ENCODE measurements around the gene PLA1A.

The PLA1A gene

DNA sequence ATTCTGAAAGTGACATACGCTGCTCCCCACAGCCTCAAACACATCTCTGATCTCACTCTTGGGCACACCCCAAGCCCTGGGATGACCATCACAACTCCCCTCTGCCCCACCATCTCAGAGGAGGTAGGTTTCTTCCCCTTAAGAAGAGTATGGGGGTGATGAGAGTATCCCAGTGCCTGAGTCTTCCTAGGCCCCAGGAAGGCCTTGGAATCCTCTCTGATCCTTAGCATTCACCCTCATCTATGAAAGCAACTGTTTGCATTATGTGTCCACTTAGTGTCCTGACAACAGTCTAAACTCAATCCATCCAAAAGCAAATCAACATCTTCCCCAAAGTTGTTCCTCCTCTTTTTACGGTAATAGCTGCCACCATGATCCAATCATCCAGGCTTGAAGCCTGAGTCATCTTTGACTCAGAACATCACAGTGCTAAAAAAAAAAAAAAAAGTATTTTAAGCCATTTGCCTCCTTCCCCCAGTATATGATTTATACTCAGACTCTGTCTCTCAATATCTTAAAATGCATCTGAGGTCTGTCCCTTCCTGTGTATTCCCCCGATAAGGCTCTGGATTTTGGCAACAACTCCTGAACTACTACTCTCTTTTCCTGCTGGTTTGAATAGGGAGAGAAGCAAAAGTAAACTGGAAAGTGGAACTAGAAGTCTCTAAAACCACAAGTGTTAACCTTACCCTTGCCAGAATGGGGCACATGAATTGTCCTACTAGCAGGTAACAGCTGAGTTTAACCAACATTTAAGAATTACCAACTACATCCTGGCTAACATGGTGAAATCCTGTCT, 40.2 kb downstream of the PLA1A start:
- DNase-seq (ENCODE audit: low read depth): peak; percentile 91

DNA sequence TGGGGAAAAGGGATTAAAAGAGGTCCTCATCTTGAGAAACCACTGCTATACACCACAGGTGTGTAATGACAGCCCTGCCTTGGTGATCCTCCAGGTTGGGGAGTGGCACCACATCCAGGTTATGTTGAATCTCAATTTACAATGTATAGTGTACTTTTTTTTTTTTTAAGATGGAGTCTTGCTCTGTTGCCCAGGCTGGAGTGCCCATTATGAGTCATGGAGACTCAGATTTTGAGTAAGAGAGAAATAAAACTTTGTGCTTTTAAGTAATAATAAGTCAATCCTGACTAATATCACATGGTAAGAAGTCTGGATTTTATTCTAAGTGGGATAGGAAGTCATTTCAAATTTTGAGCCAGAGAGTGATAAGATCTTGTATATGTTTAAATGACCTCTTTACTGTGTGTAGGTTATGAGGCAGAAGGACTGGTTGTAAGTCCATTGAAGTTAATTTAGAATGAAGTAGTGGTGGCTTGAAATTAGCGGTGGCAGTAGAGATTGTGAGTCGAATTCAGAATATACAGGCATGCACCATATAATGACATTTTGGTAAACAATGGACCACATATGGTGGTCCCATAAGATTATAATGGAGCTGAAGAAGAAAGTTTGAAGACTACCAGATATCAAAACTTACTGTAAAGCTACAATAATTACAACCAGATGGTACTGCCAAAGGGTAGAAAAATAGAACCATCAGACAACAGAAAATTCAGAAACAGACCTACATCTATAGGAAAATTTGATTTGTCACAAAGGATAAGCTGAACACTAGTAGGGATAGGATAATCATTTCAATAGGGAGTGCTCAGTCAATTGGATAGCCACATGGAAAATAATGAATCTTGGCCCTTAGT, 42.0 kb downstream of the PLA1A start:
- no peak for DNase-seq (ENCODE audit: low read depth)

DNA sequence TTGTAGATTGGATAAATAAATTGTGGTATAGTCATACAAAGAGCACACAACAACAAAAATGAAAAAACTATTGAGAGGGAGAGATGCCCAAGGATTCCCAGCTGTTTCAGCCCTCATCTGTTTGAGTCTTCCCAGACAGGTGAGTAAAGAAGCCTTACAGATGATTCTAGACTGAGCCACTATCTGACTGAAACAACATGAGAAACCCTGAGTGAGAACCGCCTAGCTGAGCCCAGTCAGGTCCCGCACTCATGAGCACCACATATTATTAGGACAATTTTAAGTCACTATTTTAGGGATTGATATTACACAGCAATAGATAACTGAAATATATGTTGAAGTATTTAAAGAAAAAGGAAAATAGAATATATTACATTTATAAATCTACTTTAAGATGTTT, 43.7 kb downstream of the PLA1A start:
- no peak for DNase-seq (ENCODE audit: low read depth)

DNA sequence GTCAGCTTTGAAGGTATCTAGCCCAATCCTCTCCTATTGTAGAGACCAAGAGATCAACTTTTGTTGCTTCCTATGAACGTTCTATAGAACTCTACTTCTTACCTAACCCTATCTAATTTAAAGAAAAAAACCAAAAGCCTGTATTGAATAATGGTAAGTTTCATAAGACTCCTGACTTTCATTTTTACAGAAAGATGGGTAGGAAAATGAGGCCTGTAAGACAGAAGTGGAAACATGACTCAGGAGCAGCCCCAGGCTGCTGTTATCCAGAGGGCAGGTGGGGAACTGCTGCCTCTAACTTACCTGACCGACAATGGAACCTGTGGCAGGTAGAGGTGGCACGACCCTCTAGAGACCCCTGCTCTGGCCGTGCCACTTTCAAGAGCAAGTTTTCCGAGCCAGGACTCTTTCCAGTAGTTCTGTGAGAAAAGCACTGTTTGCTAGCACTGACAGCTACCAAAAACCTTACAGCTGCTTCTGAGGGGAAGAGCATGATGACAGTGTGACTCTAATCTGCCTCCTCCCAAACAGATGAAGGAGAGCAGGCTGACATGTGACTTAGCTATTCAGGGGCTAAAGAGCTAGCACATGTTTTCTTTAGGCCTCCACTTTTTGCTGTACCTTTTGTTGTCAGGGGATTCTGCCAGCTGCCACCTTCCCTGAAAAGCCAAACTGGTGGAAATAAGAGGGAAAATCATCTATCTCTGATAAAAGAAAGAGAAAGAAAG, 45.2 kb downstream of the PLA1A start:
- no peak for DNase-seq (ENCODE audit: low read depth)

DNA sequence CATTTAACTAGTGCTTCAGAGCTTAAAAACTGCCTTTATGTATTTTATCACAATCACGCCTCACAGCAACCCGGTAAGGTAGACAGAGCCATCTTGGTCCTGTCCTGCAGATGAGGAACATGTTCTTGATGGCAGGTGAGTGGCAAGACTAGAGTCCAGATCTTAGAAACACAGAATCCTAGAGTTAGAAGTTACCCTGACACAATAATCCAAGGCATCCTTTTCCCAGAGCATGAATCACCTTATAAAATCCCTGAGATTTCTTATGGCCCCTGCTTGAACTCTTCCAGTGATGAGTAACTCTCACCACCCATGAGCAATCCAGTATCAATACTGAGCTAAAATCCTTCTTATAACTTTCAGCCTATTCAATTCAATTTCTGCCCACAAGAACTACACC, 45.8 kb downstream of the PLA1A start:
- DNase-seq (ENCODE audit: low read depth): peak; percentile 76

DNA sequence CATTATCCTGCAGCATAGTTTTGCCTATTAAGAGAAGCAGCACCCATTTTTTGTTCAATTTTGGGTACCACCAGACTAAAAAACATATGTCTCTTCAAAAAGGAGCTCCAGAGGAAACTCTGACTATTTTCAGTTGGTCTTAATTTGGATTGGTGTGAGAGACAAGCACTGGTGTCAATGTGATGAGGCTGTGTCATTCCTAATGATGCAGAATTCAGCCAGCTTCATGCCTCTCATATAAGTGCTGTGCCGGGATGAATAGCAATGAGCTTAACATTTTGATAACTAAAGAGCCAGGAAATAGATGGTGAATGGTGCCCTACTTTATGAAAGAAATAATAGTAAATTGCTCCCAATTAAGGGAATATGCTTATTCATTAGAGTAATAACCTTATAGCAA, 46.8 kb downstream of the PLA1A start:
- DNase-seq (ENCODE audit: low read depth): no peak

DNA sequence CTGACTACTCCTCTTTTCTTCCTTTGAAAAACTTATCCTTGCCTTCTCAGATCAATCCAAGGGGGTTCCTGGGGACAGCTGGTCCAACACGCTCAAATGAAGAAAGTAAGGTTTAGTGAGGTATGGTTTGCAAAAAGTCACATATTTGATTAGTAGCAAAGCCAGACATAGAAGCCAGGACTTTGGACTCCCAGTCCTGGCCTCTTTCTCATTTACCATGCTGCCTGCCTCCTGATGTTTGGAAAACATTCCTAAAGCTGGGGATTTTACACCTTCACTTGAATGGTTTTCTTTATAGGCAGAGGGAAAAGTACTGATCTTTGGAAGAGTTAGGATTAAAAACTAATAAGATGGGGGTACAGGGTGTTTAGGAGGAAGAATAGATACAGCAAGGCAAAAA, 48.1 kb downstream of the PLA1A start:
- no peak for DNase-seq (ENCODE audit: low read depth)

DNA sequence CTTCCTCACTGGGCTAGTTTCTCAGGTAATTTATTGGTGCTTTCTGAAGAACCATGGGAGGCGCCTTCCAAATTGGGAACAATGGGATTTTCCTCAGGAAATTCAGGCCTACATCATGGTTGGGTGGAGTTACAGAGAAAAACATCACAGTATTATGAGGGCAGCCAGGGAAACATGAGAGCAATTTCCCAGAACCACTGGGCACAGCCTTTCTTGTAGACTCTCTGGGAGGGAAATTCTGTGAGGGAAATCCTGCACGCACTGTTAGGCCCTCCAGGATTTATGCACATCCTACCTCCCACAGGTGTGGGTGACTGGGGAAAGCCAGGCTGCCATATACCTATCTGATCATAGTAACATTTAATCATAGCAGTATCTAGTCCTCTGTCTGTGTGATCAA, 49.5 kb downstream of the PLA1A start:
- no peak for DNase-seq (ENCODE audit: low read depth)

DNA sequence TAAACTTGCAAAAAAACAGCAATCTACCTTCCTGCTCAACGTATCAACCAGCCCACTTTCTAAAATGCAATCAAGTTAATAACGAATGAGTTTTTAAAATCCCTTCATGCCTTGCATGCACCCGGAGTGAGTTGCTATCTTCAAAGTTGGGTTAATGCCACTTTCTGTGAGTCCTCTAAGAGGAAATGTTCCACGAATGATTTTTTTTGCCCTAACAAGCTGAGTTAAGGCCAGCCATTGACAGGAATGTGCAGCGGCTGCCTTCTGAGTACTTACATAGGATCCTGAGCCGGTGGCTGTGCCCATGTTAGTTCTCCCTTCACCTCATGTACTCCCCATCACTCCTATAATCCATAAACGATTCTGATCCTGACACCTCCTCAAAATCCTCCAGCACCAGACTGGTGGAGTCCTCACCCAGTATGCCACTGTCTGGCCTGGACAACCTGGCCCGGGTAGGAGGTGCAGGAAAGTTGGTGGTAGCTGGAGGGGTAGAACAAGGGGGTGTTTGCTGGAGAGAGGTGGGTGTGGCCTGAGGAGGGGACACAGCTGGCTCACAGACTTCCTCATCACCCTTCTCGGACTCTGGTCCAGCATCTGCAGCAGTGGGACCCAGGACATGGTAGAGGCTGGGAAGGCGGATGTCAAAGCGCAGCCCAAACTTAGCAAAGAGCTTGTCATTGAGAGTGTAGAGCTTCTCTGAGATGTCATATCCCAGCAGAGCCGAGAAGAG, 50.3 kb downstream of the PLA1A start:
- no peak for DNase-seq (ENCODE audit: low read depth)

DNA sequence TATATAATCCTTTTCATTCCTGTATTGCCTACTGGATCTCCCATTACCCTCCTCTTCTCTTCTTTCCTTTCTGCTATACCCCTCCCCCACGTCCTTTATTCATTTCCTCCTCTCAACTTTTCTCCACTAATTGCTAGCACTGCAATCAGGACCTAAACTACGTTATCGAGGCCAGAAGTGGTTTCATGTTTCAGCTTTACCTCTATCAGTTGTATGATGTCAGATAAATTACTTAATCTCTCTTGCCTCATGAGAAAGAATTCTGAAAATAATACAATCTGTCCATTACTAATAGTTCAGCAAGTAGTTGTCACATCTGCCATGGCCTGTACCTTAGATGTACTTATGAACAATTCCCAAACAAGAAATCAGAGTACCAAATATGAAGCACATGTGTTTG, 52.1 kb downstream of the PLA1A start:
- no peak for DNase-seq (ENCODE audit: low read depth)

DNA sequence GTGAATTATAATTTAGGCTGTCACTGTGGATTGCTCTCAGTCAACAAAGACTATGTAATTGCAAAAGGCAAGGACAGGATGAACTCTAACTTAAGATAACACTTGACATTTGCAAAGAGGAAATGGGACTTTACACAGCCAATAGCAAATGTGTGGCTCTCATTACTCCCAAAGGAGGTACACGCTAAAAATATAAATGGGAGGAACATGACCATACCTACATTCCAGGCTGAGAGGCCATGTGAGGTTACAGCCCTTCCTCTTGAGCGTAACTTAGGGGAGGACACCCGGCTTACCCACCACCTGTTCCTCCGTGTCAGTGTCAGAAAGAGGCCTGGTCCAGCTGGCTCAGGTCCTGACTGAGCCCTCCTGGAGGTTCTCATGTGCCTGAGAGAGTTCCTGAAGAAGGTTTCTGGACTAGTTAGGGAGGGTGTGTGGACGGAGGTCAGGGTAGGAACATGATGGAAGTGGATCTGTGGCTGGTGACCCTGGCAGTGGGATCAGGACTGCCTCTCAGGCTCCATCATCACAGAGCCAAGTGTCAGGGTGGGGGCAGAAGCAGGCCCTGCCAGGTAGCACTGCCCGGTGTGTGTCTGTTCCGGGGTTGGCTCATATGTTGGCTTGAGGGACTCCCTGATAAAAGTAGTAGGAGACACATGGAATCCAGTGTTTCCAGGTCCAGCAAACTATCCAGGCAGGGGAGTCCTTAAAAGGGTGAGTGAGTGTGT, 54.8 kb downstream of the PLA1A start:
- DNase-seq (ENCODE audit: low read depth): no peak

DNA sequence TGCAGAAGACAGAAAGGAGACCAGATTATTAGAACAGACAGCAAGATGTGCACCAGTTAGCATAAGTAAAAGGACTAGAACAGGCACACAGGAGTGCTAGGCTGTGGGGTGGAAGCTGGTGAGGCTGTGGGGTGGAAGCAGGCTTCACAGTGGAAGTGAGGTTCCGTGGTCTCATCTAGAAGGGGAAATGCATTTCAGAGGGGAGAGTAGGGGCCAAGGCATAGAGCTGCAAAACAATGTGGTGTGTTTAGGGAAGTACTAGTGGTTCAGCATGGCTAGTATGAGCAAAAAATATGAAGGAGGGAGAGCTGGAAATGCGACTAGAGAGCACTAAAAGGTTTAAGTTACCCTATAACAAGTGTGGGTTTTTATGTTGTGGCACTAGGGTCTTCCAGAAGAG, 56.2 kb downstream of the PLA1A start:
- DNase-seq (ENCODE audit: low read depth): no peak

DNA sequence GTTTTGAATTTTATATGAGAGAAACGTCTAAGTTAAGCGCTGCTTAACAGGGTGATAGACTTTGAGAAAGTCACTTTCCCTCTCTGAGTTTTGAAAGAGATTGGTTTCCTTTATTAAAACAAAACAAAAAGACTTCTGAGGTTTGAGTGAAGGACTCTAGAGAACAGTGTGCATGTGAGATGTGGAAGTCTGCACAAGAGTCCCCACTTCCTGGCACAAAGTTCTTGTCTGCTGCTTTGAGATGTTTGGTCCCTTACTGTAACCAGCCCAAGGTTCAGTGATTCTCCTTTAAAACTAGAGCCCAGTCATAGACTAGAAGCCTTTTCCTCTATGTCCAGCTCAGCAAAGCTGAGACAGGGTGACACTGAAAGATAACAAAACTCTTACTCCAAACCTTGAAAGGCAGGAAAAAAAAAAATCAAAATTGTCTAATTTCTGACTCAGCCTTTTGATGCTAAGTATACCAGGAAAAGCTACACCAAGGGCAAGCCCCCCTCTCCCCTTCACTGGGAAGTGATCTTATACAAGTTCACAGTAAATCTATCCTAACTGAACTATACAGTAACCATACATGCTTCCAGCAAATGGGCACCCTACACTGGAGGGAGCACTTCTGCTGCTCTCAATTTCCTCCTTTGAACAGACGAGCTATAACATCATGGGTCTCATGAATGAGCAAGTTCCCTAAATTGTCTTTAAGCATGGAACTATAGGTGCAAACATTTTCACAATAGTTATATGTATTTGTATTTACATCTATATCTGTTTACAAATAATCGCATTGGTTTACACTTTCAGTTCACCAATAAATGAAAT, 60.4 kb downstream of the PLA1A start:
- DNase-seq (ENCODE audit: low read depth): no peak

DNA sequence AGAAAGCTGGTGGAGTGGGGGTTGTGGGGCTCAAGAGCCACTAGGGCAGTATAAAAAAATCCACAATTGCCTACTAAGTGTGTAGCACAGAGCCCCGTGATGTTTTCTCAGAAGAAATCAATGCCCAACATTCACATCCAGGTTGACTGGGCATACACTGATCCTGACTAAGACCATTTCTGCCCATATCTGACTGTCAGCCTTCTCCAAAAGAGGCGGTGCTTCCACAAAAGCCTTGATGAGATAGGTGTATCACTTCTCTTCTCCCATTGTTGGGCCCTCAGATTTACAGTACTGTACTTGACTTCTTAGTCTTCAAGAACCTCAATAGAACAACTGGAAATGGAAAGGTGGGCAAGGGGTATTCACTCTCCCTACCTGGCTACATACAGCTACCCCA, 61.3 kb downstream of the PLA1A start:
- DNase-seq (ENCODE audit: low read depth): no peak

DNA sequence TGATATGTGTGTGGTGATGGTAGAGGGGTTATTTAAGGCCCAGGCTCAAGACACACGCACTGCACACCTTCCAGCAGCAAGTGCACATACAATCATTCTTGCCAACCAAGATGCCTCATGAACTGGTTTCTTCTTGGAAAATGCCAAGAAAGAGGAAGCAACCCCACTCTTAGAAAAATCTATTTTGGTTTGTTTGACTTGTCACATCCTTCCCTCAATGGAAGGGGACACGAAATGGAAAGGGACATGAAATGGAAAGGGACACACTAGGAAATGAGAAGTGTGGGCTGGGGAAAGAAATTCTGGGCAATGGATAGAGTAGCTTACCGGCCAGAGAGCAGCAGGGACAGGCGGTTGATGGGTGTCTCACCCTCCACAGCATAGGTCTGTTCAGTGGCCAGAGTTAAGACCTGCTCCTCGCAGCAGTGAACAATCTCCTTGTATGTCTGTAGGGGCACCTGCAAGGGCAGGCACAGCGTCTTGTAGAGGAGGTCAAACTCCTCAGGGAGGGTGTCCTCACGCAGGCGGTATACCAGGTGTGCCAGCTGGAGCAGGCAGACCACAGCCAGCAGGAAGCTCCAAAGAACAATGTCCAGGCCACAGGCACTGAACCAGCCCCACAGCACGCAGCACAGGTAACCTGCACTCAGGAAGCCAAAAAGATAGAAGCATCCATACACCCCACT, 62.1 kb downstream of the PLA1A start:
- no peak for DNase-seq (ENCODE audit: low read depth)

DNA sequence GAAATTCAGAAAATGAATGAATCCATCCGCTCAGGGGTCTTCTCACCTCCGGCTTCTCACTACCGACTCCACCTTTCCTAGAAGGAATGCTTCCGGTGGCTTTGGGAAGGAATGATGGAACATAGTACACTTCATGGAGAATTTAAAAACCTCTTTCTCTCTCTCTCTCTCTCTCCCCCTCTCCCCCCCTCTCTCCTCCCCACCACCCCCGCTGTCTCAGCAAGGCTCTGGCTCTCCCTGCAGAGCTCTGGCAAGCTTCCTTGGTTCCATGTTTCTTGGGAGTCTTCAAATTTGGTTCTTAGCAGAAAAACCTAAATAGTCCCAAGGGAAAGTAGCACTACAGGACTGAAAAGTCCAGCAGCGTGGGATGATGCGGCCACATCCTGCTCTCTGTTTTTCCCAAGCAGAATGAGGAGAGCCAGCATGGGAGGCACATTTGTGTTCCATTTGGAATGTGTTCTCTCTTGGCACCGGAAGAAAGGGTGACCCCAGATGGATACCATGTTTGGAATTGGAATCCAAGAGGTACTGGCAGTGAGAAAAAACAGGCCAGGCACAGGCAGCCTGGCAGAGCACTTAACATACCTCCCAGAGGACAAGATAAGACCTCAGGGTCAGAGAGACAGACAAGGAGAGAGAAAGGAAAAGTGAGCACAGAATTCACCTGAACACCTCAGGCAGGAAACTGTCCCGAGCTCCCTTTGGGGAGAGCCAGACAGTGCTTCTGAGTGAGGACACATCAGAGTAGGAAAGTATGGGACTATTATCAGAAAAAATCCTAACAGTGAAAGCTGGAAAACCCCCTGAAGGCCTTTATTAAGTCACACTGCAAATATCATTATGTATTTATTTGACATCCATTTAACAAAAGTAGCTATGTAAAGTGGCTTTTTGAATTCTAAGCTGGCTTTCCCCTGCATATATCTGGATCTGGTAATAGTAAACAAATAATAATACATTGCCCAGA, 63.1 kb downstream of the PLA1A start, which contains the start of gene POPDC2:
POPDC2 (minus strand) TSS at position 116 of the 967 bp plus-strand sequence. CDS start 166 bp downstream, outside the sequence.
- no peak for DNase-seq (ENCODE audit: low read depth)

DNA sequence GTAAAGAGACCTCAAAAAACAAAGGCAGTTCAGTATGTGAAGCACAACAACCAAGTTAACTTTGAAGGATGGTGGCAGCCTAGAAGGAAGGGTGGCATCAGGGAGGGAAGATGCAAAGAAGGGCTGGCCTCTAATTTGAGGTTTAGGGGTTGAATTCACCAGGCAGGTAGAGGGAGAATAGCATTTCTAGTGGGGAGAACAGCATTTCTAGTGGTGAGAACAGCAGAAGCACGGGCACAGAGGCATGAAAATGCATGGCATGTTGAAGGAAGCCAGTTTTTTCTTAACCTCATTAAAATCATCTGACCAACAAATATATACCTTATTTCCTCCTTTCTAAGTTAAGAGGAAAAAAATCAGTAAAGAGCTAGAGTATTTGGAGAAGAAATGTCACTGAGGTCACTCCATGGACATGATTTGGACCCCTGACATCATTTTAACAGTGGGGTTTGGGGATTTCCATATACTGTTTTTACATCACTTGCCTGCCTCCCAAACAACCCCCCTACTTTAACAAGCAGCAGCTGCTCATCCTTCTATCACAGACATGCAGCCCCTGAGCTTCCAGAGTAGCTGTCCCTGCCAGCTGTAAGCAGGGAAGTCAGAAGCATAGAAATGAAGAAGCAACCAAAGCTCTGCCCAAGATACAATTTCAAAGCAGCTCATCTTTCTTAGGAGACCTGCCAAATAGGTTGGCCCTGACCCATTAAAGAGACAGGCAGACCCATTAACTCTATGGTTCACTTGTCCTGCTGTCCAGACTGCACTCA, 65.1 kb downstream of the PLA1A start:
- DNase-seq (ENCODE audit: low read depth): no peak

DNA sequence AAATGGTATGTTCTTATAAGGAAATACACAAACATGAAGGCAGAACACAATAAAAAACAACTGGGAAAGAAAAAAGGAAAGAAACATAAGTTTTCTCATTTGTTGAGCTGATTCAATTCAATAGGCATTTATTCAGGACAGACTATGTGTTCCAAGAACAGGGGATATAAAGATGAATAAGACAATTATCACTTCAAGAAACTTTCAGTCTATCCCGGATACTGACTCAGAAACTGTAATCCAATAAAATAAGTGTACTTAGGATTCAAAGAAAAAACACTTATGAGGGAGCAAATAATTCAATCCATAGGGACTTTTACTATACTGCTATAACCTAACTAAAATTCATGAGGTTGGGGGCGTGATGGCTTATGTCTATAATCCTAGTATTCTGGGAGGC, 66.2 kb downstream of the PLA1A start:
- DNase-seq (ENCODE audit: low read depth): no peak

Data from GM04504 (cell line).